Forelimb muscle (tissue), 1 donor: ENCODE data around the gene CGREF1. TPM values are rescaled to one million over a fixed set of nuclear protein-coding genes. Genes with fewer than 3 reads are reported as not detected.
A peak's percentile ranks its signal among the peaks of the same experiment; 100 is the strongest.

Experiments used
- DNase-seq: peaks from one replicate; pipeline ENCODE4 v3.0.0-alpha.2; 2013; ENCODE audit warnings: low read depth
- polyA plus RNA-seq: library from polyadenylated mRNA; unstranded; fragments of 120-200 nt; gene quantifications from one replicate; pipeline ENCODE4 v1.2.1, GENCODE V29; 2013; ENCODE audit not compliant: insufficient read length

Gene CGREF1
- polyA plus RNA-seq, 1 donor = 1.0 TPM

DNA sequence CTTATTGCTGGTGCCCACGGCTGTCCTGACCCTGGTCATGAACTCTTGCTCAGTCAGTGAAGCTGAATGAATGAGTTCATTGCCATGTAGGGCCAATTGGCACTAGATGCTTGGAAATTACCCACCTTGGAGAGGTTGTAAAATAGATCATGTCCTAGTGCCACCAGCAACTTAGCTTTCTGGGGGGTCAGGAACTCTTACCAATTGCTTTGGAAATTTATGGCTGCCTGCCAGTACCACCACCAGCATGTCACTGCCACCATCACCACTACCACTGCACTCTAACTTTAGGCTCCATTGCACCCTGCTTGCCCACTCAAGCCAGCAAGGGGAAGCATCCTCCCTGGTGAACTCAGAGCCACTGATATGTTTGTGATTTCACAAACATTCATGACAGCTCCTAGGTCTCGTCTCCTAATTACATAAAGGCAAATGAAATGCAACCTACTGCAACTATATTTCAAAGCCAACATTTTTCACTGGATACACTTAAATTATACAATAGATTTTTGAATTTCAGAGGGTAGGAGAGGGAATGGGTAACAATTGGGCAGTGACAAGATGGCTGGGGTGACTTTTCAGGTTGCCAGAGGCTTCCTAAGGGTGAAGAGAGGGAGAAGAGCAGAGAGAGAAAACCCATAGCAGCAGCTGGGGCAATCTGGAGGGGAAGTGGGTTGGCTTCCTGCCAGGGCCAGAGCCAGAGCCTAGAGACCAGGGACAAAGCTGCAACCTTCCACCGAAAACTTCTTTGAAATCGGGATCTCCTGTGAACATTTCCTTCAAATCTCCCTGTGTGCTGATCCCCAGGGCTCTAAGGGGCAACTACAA lies 44.0 kb downstream of the CGREF1 start:
- no peak for DNase-seq

DNA sequence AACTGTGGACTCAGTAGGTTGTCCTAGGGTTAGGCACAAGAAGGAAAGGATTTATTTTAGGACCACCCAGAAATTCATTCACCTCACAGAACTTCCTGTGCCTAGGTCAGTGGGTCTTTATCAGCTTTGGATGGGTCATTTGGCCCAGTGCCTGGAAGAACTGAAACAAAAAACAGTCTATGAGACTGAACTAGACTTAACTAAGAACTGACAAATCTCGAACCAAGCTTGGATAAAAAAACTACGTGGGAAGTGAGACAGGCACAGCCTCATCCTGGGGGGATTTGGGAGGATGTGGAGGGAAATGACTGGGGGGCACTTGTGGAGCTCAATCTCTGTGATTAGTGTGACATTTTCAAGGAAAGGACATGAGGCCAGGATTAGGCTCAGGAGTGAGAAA lies 45.1 kb downstream of the CGREF1 start:
- DNase-seq = no peak

DNA sequence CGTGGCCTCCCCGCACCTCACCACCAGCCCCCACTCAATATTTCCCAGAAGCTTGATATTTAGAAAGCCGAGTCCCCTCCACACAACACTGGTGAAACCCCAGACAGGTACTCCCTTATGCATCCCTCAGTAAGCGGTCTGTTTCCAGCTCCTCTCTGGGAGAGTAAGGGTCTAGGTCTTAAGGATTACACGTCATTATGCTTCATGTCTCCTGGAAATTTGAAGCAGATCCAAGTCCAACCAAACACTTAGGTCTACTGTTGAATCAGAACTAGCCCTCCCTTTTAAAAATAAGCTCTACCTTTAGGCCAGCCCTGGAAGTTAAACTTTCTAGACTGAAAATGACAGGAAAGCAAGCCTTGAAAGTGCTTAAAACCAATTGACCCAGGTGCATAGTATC lies 46.0 kb downstream of the CGREF1 start:
- DNase-seq = no peak

DNA sequence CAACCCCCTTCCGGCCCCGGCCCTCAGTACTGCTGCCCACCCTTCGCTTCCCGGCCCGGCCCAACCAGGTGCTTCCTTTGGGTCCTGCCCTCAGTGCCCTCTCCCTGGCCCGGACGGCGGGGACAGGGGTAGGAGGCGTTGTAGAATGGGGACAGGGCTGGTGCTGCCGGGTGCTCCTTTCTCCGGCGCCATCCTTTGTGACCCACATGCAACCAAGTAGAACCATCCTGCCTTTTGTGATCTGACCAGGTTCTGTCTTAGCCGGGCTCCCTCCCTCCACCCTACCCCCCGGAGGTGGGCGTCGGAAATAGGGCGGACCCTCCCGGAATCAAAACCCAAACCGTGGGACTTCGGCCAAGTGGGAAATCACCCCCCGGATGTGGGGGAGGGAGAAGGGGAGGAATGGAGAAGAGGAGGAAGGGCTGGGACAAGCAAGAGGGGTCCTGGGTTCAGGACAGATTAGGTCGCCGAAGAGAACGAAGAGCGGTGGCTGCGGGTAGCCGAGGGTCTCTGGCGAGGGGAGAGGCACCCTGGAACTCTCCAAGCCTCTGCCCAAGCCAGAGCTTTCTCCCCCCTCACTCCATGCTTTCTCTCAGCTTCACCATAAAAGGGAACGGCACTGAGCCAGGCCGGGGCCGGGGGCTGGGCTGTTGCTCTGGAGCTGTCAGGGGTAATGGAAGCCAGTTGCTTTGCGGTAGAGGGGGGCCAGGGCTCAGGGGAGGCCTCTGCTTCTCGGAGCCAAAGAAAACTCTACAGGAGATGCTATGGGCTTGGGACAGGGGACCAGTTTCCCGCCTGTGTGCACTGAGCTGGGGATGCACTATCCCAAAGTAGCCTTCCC lies 46.7 kb downstream of the CGREF1 start:
- DNase-seq = no peak

DNA sequence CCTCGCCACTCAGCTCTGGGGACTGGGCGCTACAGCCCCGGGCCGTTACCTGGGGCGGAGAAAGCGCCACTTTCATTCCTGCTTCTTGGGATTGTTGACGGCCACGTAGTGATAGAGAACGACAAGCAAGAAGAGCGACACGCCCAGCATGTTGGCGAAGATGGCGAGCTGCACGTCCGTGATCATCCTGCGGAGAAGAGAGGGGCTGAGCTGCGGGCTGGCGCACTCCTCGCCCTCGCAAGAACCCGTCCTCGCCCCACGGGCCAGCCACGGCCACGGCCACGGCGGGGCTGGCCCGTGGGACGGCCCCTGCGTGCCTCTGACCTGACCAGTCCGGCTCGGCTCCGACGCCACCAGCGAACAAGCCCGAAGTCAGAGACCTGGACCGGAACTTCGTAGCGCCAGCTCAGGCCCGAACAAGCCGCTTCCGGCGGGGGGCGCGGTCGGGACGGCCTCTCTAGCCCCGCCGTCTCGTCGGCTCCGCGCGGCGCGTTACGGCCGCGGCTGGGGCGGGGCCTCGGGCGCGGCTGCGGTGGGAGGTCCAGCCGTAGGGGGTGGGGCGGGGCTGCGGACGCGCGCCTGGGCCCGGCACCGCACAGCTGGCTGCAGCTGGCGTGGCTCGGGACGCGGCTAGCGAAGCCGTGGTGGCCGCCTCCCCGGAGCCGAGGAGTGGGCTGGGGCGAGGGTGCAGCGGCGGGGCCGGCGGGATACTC lies 47.5 kb downstream of the CGREF1 start, which contains the start of gene OST4:
Gene OST4, minus strand, starts transcription at position 378 of the 713 bp plus-strand sequence.
- DNase-seq = peak; percentile 77

DNA sequence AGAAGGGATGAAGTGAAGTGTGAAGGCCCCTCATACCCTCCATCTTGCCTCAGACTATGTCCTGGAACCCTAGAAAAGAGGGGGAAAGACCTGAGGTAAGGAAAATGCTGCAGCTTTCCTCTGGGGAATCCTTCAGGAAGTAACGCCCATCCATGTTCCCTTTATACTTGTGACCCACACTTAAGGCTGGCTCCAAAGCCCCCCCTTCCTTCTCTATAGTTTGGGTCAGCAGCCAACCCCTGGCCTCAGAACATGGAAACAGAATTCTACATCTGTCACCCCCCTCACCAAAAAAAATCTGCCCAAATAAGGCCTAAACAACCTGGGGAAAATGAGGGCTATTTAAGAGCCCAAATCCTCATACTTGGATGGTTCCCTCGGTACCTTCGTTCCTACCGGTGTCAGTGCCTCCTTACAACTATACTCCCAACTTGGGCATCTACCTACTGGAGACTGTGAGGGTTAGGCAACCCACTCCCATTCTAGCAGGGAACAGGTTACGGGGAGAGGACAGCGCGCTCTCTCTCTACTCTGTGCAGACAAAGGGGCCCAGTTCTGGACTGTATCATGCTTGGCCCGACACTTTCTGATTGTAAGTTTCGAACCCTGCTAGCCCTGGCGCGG lies 48.2 kb downstream of the CGREF1 start:
- no peak for DNase-seq

DNA sequence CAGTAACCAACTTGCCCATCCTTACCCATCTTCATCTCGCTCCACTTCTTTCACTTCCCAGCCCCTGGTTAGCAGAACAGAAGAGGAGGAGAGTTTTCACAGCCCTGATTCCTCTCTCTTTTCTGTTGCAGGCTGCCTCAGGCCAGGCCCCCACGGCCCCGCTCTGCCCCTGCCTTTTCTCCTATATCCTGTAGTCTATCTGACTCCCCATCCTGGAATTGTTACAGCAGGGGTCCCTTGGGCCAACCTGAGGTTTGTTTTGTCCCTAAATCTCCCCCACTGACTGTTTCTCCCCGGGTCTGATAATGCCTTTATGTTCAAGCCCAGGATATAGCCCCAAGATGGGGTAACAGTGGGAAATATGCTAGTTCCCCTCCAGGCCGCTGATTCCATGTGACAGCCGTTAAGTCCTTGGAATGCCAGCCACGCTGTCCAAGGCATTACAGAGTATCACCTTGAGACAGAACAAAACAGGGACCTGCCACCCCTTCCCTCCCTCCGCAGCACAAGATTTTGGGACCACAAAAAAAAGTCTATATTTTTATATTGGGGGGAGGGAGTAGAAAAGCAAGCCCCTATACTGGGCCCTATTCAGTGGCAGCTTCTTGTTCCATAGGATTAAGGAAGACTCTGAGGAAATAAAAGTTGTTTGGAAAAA lies 48.8 kb downstream of the CGREF1 start:
- no peak for DNase-seq

DNA sequence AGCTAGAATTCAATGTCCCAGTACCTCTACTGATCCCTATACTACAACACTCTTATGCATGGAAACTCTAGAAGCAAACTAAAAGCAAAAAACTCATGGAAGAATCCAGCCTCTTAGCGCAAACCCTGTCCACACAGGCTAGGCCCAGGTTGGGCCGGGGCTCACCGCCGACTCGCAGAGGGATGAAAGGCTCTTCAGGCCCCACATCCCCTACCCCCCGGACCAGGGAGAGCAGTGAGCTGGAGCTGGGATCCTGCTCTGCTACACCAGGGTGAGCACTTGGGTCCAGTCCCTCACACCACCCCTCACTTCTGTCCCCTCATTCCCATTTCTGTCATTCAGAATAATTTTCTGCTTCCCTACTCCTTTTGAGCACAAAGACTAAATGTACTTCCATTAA lies 49.5 kb downstream of the CGREF1 start:
- DNase-seq = no peak

DNA sequence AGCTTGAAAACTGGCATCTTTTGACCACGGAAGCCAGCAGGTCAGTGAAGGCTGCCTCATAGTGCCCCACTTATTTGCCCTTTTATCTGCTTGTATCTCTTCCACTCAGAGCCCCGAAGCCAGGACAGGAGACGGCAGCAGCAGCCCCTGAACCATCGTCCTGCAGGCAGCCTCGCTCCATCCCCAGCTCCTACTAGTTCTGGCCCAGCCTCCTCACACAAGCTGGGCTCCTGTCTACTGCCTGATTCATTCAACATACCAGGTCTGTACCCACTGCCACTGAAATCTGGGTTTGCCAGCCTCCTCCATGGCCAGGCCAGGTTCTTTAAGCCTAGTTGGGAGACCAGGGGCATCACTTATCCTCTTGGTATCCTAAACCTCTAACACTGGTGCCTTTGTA lies 51.5 kb downstream of the CGREF1 start:
- DNase-seq = no peak

DNA sequence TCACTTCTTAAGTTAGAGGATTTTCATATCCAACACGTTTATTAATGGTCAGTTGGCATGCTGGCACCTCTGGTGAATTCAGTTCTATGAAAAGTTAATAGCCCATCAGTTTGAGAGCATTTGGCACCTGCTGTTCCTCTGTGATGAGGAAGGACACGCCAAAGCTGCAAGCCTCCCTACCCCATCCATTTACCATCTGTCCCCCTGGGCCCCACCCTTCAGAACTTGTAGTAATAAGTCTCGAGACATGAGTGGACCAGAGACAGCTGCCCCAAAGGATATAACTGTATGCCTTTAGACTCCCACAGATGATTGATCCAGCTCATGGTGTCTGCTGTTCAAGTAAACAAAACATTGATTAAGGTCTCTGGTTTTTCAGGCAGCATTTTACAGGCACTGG lies 53.8 kb downstream of the CGREF1 start:
- no peak for DNase-seq

DNA sequence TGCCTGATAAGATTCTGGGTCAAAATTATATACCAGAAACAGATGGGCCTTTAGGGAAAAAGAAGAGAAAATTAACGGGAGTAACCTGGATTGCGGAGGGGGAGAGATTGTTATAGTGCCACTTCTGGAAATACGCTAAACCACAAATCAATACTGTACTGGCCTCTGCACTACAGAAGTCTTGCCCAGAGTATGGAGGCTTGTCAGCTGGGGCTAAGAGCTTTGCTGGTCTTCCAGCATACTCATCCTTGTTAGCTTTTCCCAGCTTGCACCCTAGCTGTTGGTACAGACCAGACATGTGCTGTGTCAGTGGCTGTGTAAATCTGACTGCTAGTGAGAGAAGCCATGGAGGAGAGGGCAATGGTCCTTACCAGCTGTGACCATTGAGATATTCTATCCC lies 58.6 kb downstream of the CGREF1 start:
- DNase-seq = no peak

DNA sequence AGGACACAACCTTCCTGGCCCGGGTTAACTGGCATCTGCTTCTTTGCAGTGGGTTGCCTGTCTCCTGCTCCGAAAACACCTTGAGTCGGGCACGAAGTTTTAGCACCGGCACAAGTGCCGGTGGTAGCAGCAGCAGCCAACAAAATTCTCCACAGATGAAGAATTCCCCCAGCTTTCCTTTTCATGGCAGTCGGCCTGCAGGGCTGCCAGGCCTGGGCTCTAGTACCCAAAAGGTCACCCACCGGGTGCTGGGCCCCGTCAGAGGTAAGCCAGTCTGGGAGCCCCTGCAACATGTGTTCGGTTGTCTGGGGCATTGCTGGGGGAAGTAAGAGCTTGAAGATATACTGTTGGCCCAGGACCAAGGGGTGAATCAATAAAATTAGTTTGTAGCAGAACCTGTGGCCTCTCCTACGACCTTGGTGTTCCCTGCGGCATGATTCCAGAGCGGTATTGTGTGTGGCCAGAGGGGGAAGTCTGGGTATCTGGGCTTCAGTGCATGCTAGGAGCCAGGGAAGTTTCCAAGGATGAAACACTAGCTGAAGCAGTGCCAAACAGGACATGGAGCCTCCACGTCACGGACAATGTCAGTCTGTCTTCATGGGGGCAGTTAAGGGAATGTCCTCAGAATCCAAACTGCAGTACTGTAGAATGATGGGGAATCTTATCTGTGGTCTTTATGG lies 59.6 kb downstream of the CGREF1 start:
- no peak for DNase-seq

DNA sequence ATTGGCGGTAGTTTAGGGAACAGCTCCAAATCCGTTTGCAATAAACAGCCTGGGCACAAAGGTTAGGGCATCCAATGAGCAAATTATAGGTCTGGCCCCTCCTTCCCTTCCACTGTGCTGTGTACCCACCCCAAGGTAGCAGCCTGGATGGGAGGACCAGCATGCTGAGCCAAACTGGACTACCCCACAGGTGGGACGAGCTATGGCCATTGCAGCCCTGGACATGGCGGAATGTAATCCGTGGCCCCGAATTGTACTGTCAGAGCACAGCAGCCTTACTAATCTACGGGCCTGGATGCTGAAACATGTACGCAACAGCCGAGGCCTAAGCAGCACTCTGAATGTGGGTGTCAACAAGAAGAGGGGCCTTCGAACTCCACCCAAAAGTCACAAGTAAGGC lies 60.7 kb downstream of the CGREF1 start:
- no peak for DNase-seq

DNA sequence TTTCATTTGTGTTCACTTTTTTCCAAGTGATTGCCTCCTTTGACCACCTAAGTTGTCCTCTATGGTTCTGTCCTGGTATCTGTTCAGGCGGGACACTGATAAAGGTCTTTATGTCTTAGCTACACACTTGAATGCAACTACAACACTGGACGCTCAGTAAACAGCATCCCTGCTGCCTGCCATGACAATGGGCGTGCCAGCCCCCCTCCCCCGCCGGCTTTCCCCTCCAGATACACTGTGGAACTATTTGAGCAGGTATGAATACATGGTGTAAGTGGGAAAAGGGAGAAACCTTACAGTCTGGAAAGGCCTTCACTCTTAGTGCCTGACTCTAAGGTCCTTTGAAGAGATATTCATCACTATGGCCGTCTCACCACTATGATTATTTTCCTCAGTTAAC lies 61.7 kb downstream of the CGREF1 start:
- DNase-seq = no peak

DNA sequence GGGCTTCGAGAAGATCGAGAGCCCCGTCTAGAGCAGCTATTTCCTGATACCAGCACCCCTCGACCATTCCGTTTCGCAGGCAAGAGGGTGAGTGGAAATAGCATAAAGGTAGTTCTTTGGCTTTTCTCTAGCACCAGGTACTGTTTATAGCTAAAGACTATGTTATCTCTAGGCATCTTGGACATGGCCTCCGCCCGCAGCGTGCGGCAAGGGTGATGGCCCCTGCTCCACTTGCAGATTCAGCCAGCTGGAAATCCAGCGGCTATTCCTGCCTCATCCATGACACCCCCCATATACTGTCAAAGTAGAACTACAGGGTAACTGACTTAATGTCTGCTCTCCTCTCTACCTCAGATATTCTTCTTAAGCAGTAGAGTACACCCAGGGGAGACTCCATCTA lies 64.2 kb downstream of the CGREF1 start:
- no peak for DNase-seq

DNA sequence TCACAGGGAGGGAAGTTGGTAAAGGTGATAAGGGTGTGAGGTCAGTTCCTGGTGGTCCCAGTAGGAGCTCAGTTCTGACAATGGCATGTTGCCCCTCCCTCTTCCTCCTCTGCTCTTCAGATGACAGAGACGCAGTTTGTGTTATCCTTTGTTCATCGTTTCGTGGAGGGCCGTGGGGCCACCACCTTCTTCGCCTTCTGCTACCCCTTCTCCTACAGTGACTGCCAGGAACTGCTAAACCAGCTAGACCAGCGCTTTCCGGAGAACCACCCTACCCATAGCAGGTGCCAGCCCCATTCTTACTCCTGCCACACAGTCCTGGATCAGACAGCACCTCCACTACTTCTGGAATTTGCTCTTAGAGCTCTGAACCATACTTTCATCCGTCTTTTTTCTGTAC lies 65.2 kb downstream of the CGREF1 start:
- no peak for DNase-seq

DNA sequence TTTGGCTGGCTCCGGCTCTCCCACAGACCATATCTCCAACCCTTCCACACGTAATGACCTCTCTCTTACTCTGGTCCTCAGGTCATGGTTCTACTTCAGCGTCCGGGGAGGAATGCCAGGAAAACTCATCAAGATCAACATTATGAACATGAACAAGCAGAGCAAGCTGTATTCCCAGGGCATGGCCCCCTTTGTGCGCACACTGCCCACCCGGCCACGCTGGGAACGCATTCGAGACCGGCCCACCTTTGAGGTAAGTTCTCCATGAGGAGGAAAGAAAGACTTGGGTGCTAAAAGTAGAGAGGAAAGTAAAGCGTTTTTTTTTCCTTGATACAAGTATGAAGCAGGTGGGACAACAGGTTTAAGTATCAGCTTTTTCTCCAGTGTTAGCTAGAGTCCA lies 65.6 kb downstream of the CGREF1 start:
- DNase-seq = no peak

DNA sequence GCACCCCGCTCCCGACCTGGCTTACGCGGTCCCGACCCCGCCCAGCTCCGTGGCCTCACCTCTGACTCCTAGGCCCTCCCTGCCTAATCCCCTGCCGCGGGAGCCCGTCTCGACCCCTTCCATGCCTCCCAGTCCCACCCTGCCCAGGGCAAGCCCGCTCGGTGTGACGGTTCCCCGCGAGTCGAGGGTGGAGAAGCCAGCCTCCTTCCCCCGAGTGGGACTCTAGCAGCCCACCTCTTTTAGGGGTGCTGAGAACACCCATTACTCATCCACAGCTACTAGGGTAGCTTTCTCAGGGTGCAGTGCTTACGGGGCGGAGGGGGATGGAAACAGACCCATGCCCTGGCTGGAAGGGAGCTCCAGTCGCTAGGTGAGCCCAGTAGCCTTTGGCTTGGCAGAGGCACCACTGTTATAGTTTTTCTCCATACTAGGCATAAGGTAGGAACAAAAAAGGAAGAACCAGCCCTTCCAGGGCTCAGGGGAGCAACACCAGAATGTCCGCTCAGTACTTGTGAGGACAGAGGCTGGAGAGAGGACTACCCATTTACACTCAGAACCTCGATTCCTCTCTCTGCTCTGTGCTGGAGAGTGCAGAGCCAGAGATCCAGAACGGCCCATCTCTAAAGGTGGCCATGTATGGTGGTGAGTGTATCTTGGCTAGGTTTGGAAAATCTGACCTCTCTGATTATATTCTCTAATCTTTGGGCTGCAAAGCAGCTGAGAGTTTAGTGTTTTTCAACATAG lies 66.9 kb downstream of the CGREF1 start:
- no peak for DNase-seq

DNA sequence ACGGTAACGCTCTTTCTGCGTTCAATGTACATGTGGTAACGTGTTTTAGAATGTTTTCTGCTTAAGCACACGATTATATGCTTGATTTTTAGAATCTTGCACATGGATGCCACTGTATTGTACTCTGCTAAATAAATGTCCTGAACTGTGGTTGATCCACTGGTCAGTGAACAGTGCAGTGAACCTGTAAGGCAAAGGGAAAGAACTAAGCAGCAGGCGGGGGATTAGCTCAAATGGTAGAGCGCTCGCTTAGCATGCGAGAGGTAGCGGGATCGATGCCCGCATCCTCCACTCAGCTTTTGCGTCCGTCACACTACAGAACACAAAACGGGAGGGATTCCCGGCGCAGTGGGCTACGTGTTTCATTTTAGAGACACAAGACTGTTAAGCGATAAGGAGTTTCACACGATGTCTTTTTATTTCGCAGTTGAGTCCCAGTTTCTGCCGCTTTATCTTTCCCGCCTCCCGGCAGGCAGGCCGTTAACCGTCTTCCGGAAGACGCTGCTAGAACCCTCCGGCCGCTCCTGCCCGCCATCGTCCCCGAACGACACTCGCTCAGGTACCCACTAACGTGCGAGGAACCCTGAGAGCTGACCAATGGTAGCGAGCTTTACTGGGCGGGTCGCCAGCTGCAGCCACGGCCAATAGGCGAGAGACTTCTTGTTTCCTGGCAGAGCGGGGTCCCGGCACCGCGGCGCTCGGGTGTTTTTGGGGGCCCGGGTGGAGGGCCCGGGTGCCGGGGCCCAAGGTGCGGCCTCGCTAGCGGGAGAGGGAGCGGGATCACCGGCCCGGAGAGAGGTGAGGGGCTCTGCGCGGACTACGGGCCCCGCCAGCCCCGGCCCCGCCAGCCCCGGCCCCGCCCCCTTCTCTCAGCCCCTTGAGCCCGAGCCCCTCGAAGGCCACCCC lies 67.7 kb downstream of the CGREF1 start, which contains the start of gene AGBL5:
Gene AGBL5, plus strand, starts transcription at position 673 of the 906 bp plus-strand sequence. CDS start 1,291 bp downstream, outside the sequence.
- DNase-seq = peak; percentile 87
